BE2C (cell line): ENCODE measurements around the gene TECTB.
A peak's percentile ranks its signal among the peaks of the same experiment; 100 is the strongest.

Experiments used
- DNase-seq: peaks from one replicate; pipeline ENCODE4 v3.0.0-alpha.2; 2020
- H3K27me3 ChIP-seq: fragments of 250-450 bp; sonication (Bioruptor Pico); 2 replicates; pipeline ENCODE4 v1.5.1; 2020; ENCODE audit warnings: mild to moderate bottlenecking
- H3K36me3 ChIP-seq: fragments of 250-450 bp; sonication (Bioruptor Pico); 2 replicates; pipeline ENCODE4 v1.5.1; 2020; ENCODE audit warnings: mild to moderate bottlenecking
- H3K4me1 ChIP-seq: fragments of 250-450 bp; sonication (Bioruptor Pico); 2 replicates; pipeline ENCODE4 v1.5.1; 2020
- H3K4me3 ChIP-seq: 2 replicates; pipeline ENCODE4 v1.5.1; 2011; ENCODE audit warnings: low read depth, low read length
- H3K9me3 ChIP-seq: fragments of 250-450 bp; sonication (Bioruptor Pico); 2 replicates; pipeline ENCODE4 v1.5.1; 2020
- CTCF ChIP-seq: IDR thresholded peaks from 2 replicates; pipeline ENCODE4 v1.5.1; 2012; ENCODE audit warnings: mild to moderate bottlenecking, low read depth, low read length

Gene TECTB

DNA sequence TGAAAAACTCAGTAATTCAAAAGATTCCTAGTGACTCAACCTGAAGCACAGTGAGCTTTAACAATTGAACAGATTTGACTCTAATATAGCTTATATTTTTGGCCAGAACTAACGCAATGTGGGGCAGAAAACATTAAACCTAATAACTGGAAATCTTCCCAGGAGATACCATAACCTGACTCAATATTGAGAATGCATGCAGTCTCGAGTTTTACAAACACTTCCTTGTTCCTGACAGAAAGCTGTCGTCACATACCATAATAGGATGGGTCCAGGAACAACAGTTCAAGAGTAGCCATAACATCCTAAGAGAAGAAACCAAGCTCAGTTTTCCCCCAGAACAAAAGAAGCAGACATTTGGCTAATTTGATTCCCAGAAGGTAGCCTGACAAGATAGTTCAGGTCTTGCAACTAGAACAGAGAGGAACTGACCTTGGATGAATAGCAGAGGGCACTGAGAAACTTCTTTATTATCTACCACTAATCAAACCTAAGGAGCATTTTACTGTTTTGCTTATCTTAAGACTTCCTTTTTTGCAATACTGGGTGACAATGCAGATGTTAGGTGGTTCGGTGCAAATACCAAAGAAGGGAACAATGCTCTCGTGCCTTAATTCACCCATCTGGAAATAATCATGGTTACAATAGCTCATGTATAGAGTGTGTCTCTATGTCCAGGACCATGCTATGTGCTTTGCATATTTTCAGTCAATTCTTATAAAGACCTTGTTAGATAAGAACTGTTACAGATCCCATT is 52.1 kb downstream of the TECTB start:
- Histone ChIP-seq H3K4me1 (peaks cover 3% of the 10 kb centered on the region; the same call in 1 of the 2 replicates), H3K9me3 (no peaks in the 10 kb centered on the region), H3K27me3 (no peaks in the 10 kb centered on the region), H3K36me3 (no peaks in the 10 kb centered on the region), H3K4me3 (no peak overlapping the region)
- DNase-seq: no peak
- no peak for TF ChIP-seq CTCF

- Histone ChIP-seq H3K36me3 (no peaks in the 10 kb centered on the region), H3K9me3 (no peaks in the 10 kb centered on the region), H3K4me3 (no peak overlapping the region), H3K27me3 (no peaks in the 10 kb centered on the region), H3K4me1 (peaks cover 3% of the 10 kb centered on the region; the same call in 1 of the 2 replicates)
- TF ChIP-seq CTCF: no peak
- DNase-seq: no peak
These were observed 52.7 kb downstream of the TECTB start for GRCh38 chr10:112335868-112336265.

- no peak for TF ChIP-seq CTCF
- Histone ChIP-seq H3K27me3 (no peaks in the 10 kb centered on the region), H3K9me3 (no peaks in the 10 kb centered on the region), H3K4me3 (no peak overlapping the region), H3K4me1 (peaks cover 3% of the 10 kb centered on the region; the same call in 1 of the 2 replicates), H3K36me3 (no peaks in the 10 kb centered on the region)
- DNase-seq: no peak
These were observed 53.5 kb downstream of the TECTB start for GRCh38 chr10:112336556-112337201.

DNA sequence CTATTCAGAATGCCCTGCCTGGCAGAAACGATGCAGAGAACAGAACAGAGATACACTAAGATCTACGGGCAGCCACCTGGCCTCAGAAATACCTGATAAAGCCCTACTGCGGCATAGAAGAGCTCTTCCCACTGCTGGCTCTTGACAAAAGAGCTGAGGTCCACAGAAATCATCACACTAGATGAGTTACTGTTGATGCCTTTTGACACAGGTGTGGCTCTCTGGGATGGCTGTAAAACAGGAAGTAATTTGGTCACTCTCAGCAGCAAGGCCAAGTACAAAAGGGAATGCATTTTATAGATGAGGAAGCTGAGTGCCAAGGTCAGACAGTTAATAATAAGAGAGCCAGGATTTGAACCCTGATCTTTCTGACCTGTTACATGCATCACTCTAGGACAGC is 55.8 kb downstream of the TECTB start:
- Histone ChIP-seq H3K27me3 (no peaks in the 10 kb centered on the region), H3K9me3 (no peaks in the 10 kb centered on the region; the same call in 1 of the 2 replicates), H3K4me1 (peaks cover 6% of the 10 kb centered on the region), H3K36me3 (no peaks in the 10 kb centered on the region), H3K4me3 (no peak overlapping the region)
- no peak for TF ChIP-seq CTCF
- DNase-seq: no peak

- no peak for TF ChIP-seq CTCF
- no peak for DNase-seq
- H3K4me1 ChIP-seq: peaks cover 3% of the 10 kb centered on the region
- no peaks in the 10 kb centered on the region; the same call in 1 of the 2 replicates for H3K9me3 ChIP-seq
- H3K4me3 ChIP-seq: no peak overlapping the region
- H3K36me3 ChIP-seq: no peaks in the 10 kb centered on the region
- H3K27me3 ChIP-seq: no peaks in the 10 kb centered on the region
These were observed 57.4 kb downstream of the TECTB start for GRCh38 chr10:112340601-112341000.

DNA sequence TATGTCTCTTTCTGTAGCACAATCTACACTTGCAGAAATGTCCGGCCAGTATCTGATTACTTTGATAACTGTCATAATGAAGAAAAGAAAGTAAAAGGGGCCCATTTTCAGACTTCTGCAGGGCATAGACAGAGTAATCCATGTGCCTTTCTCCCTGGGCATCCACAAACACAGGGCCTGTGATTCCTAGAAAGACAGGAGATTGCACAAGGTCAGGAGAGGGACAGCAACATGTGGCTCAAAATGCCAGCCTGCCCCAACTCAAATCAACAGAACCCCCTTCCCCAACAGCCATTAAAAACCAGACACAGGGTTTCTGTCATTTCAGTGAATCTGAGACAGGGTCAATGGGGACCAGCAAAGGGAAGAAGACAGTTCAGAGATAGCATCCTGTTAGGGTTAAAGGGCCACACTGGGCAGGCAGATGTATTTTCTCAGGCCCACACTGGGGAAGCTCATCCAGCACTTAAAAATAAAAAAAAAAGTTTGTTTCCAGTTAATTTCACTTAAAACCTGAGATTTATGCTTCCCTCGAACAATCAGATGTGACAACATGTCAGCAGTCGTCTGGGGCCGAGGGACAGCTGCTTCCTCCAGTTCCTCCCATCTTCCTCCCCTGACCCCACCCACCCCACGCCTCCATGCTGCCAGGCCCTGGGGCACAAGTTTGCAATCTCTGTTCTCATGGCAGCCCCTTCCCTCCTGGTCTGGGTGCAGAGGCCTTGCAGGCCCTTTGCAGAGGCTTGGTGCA is 60.0 kb downstream of the TECTB start:
- DNase-seq: peak; percentile 51
- Histone ChIP-seq H3K4me3 (no peak overlapping the region), H3K9me3 (no peaks in the 10 kb centered on the region; the same call in 1 of the 2 replicates), H3K4me1 (peaks cover 3% of the 10 kb centered on the region), H3K27me3 (no peaks in the 10 kb centered on the region), H3K36me3 (no peaks in the 10 kb centered on the region)
- TF ChIP-seq CTCF: no peak
